HuH-7.5 (cell line): ENCODE results near the gene NR4A2.
"Not testable (repeated sequence)": the region's sequence is repeated elsewhere in the genome, so short reads cannot be mapped to it uniquely, and the experiment has no call there.

Source experiments
- DNase-seq: peaks from one replicate; pipeline ENCODE4 v3.0.0; 2011; ENCODE audit warnings: low spot score

The NR4A2 gene

GRCh38 chr2:156321243-156321904 lies 11.1 kb downstream of the NR4A2 start:
- no peak for DNase-seq

DNA sequence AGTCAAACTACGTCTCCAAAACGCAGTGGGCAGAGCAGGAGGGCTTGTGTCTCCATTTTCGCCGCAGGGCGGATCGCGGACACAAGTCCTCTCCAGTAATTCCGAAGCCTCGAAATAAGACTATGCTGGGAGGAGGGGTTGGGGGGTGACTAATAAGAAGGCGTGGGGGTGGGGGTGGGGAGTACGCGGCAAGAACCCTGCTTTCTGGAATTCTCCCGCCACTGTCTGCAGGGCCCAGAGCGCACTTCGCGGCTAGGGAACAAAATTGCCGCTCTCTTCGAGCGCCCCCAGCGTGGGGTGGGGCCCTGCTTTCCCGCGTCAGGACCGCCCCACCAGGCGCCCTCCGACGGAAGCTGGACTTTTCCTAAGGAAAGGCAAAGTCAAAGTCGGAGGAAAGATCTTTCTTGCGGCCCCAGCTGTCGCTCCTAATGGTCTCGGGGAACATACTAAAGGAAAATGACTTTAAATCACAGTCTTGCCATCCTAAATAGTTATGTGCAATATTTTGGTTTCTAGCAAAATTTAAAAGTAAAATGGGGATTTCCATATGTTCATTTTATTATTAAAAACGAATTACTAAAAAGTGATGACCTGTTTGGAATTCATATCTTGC lies 11.9 kb downstream of the NR4A2 start:
- no peak for DNase-seq

DNA sequence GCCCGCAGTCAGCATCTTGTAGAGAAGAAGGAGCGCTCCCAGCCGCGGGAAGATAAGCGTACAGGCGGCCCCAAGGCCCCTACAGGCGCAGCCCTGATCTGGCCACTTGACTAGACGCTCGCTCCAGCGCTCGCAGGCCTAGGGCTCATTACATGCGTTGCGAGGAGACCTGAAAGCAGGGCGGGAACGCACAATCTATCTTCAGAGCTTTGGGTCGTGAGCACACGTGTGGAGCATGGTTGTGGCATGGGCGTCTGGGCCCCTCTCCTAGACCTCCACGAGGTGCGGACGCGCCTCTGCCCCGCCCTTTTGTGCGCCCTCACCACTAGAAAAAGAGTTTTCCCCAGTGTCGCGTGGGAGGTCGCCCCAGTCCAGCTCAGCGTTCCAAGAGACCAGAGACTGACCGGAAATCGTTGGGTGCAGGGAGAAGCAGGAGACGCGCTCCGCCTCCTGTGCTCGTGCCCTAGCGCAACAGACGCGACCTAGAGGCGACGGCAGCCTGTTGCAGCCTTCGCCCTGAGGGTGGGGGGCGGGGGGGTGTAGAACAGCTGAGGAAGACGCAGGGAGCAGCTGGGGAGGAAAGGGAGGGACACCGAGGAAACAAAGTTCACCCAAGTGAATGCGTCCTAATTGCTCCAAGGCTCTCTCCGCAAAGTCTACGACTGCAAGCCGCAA lies 12.6 kb downstream of the NR4A2 start:
- DNase-seq: no peak

DNA sequence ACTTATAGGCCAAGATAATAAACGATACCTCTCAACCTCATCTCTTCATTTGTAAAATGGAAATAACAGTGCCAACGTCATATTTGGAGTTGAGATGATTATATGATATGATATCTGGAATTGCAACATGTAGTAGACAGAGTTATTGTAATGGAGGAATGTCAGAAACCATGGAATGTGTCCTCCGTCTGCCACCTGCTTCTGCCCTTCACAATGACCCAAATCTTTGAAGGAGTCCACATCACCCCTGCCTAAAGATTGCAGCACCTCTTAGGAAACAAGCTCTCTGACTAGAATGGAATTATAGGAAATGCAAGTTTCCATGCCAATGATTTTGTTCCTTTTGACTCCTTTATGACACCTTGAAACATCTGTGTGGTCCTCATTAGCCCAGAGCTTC lies 14.9 kb downstream of the NR4A2 start:
- no peak for DNase-seq

DNA sequence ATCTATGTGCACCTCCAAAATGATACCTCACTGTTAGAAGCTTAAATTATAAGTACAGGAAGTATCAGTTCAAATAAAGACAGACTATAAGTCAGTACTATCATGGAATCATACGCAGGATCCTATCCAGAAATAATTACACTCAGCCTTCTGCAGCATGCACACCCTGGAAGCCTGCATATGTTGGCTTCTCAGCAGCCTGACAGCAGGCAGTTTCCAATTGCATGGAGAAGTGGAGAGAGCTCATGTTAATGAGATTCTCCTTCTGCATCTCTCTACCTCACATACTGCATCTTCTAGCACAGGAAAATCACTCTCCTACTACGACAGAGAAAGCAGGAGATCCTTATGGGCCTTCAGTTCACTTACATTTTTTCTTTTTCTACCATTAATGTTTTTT lies 20.5 kb downstream of the NR4A2 start:
- no peak for DNase-seq

DNA sequence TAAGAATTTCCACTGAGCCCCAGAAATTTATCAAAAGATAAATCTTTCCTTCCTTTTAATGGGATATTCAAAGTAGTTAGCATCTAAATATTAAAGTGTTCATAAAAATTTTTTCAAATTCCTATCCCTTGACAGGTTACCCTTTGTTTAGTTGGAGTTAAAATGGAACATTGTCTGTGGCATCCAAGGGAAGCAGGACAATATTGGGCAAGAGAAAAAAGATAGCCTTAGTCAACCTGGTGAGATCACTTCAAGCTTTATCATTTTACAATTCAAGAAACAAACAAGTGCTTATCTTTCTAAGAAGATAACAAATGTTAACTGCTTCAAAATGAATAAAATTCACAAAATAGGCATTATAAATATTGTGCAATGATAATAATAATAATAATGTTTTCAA lies 21.7 kb downstream of the NR4A2 start:
- no peak for DNase-seq

DNA sequence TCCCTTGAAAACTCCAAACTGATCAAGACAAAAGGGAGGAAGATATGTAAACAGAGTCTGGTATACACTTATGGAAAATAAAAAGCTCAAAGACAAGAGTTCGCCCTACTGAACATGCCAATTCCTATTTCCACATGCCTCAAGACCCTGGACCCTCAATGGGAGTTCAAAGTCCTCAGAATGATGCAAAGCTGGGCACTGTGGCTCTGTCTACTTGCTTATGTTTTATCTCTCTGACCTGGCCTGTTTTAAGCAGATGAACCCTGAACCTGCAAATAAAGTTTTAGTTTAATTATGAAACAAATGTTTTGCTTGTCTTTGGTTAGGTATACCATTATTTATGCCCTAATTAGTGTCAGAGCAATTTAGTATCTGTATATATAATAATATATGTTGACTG lies 22.6 kb downstream of the NR4A2 start:
- no peak for DNase-seq

GRCh38 chr2:156309167-156309566 lies 23.4 kb downstream of the NR4A2 start:
- DNase-seq: no peak

DNA sequence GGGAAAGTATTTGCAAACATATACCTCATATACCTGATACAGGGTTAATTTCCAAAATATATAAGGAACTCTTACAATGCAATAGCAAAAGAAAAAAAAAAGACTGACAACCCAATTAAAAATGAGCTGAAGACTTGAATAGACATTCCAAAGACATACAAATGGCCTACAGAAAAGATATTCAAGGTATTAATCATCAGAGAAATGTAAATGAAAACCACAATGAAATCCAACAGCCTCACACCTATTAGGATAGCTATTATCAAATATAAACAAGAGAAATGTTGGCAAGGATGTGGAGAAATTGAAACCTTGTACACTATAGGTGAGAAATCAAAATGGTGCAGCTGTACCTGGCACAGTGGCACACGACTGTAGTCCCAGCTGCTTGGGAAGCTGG lies 25.7 kb downstream of the NR4A2 start:
- no peak for DNase-seq

- DNase-seq: no peak
Observed at GRCh38 chr2:156305121-156305520, 27.4 kb downstream of the NR4A2 start.

DNA sequence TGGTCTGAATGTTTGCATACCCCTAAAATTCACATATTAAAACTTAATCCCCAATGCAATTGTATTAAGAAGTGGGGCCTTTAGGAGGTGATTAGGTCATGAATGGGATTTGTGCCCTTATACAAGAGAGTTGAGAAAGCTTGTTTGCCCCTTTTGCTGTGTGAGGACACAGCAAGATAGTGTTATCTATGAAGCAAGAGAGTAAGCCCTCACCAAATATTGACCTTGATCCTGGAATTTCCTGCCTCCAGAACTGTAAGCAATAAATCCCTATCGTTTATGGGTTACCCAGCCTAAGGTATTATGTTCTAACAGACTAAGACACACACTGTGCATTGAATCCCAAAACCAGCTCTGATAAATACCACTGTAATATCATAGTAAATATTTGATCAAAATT lies 32.2 kb downstream of the NR4A2 start:
- peak; percentile 51 for DNase-seq

GRCh38 chr2:156294945-156295580 lies 37.5 kb downstream of the NR4A2 start:
- no peak for DNase-seq

DNA sequence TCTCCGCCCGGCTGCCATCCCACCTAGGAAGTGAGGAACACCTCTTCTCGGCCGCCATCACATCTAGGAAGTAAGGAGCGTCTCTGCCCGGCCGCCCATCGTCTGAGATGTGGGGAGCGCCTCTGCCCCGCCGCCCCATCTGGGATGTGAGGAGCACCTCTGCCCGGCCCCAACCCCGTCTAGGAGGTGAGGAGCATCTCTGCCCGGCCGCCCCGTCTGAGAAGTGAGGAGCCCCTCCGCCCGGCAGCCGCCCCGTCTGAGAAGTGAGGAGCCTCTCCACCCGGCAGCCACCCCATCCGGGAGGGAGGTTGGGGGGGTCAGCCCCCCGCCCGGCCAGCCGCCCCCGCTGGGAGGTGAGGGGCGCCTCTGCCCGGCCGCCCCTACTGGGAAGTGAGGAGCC lies 39.1 kb downstream of the NR4A2 start:
- not testable (repeated sequence) for DNase-seq

DNA sequence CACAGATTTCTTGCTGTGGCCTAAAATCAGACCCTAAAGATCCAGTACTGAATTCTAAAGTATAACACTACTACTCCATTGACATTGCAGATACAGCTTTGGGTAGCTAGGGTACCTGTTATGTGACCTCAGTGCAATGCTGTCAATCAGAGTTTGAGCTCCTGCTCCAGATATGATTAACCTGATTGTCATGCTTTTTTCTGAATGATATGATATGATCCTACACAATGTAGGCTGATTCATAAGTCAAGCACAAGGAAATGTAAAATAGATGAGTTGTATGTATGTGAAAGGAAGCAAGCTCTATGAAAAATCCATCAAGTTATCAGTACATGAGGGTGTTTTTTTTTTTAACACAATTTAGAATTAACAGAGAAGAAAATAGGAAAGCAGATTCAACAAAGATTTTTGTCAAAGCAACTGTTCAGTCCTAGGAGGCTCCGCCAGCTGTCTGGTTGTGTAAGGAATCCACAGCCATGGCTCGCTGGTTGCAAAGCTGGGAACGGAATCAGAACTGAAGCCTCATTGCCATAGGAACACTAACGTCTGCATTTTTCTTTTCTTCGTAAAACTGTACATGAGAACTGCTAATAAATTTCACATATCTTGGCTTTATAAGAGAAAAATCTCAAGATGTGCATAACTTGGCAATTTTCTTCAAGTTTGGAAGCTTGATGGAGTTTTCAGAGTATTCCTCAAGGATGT lies 52.9 kb downstream of the NR4A2 start:
- DNase-seq: no peak
